HEK293 (cell line): ENCODE results near the gene NEO1.

ENCODE experiments used
- CTCF ChIP-seq: fragments of 450-650 bp; formaldehyde crosslinking; IDR thresholded peaks from 2 replicates; pipeline ENCODE4 v1.5.1; 2016; ENCODE audit warnings: missing biosample characterization, missing genetic modification characterization
- PBX3 ChIP-seq: sonication (generic); formaldehyde crosslinking; IDR thresholded peaks from 2 replicates; pipeline ENCODE4 v1.8.1; 2022; ENCODE audit warnings: mild to moderate bottlenecking, moderate library complexity, missing genetic modification reagents
- ZNF501 ChIP-seq: fragments of 450-650 bp; formaldehyde crosslinking; IDR thresholded peaks from 2 replicates; pipeline ENCODE4 v1.5.1; 2016; ENCODE audit warnings: missing biosample characterization, missing genetic modification characterization

- TF ChIP-seq CTCF (no peak), PBX3 (no peak), ZNF501 (tag by site-specific recombination) (no peak)
Measured at GRCh38 chr15:73046073-73046472, 6.2 kb upstream of the NEO1 start.
